Measurements from ENCODE around the gene LHFPL6. TPM values are rescaled to one million over a fixed set of nuclear protein-coding genes. Genes with fewer than 3 reads are reported as not detected.

The LHFPL6 gene
- total RNA-seq, 1 experiment from 2014 or later, result 25.7 TPM

GRCh38 chr13:39618561-39618960 is 15.6 kb upstream of the LHFPL6 start:
- Histone ChIP-seq H3K4me3 (ENCODE audit: low read depth in 2 of 2, low read length in 2 of 2) (no peak overlapping the region), H3K27ac (ENCODE audit: low read length) (no peak overlapping the region), H3K9me3 (ENCODE audit: control insufficient read depth, insufficient read depth, low read depth, low read length) (no peaks in the 10 kb centered on the region), H3K36me3 (ENCODE audit: control insufficient read depth, insufficient read depth, low read length) (no peaks in the 10 kb centered on the region), H3K27me3 (ENCODE audit: control insufficient read depth, insufficient read depth, low read length) (no peaks in the 10 kb centered on the region), H3K4me1 (ENCODE audit: control insufficient read depth, insufficient read depth, low read length) (no peaks in the 10 kb centered on the region)
- no peak for TF ChIP-seq SIN3A (IDR thresholded peaks at IDR 0.05; ENCODE audit: borderline replicate concordance, insufficient read depth, low read depth, low read length)
- no peak for TF ChIP-seq TCF7L2 (IDR thresholded peaks at IDR 0.05; ENCODE audit: low read depth, low read length)
- TF ChIP-seq CTCF (IDR thresholded peaks at IDR 0.05), result no peak
- no peak for TF ChIP-seq REST (IDR thresholded peaks at IDR 0.05; ENCODE audit: insufficient read depth in 1 of 2, low read depth in 2 of 2, low read length in 1 of 2)
- TF ChIP-seq POLR2AphosphoS5 (IDR thresholded peaks at IDR 0.05; ENCODE audit: low read depth, low read length), result no peak
- in situ Hi-C loops (cut with HindIII; ENCODE audit: low pct_unique_long_range_greater_than_20kb, low sequenced_read_pairs), result no loop called here
- CTCF ChIA-PET, result interaction anchor here (0.7 kb wide), 1 partner anchor 130 kb away, joined by 7 read pairs; no protein-coding TSS in a partner anchor
- no TSS peak for BruUV-seq (replicated peaks)
- ATAC-seq (no peak), DNase-seq (ENCODE audit: low read depth, low spot score) (no peak)
- POLR2A ChIA-PET, result no interaction called here
- intact Hi-C loops (cut with micrococcal nuclease; ENCODE audit: unreplicated experiment), result no loop called here

- in situ Hi-C loops (cut with HindIII; ENCODE audit: low pct_unique_long_range_greater_than_20kb, low sequenced_read_pairs) (no loop called here), intact Hi-C loops (cut with micrococcal nuclease; ENCODE audit: unreplicated experiment) (loop anchor here (1.0 kb wide), 1 partner anchor 471 kb away; no protein-coding TSS in a partner anchor)
- CTCF ChIA-PET, result interaction anchor here (0.6 to 1.3 kb wide), 6 partner anchors 59 to 570 kb away, joined by 3 to 6 read pairs (median 3); no protein-coding TSS in a partner anchor
- ATAC-seq (peak; percentile 78; the same call in 1 of the 2 replicates), DNase-seq (ENCODE audit: low read depth, low spot score) (no peak)
- no peak overlapping the region for H3K27ac ChIP-seq (ENCODE audit: low read length)
- H3K27me3 ChIP-seq (ENCODE audit: control insufficient read depth, insufficient read depth, low read length), result no peaks in the 10 kb centered on the region
- BruUV-seq (replicated peaks), result no TSS peak
- H3K9me3 ChIP-seq (ENCODE audit: control insufficient read depth, insufficient read depth, low read depth, low read length), result no peaks in the 10 kb centered on the region
- no peaks in the 10 kb centered on the region for H3K4me1 ChIP-seq (ENCODE audit: control insufficient read depth, insufficient read depth, low read length)
- POLR2A ChIA-PET, result no interaction called here
- no peak overlapping the region for H3K4me3 ChIP-seq (ENCODE audit: low read depth in 2 of 2, low read length in 2 of 2)
- no peaks in the 10 kb centered on the region for H3K36me3 ChIP-seq (ENCODE audit: control insufficient read depth, insufficient read depth, low read length)
- no peak for TF ChIP-seq SIN3A (IDR thresholded peaks at IDR 0.05; ENCODE audit: borderline replicate concordance, insufficient read depth, low read depth, low read length)
- TF ChIP-seq CTCF (IDR thresholded peaks at IDR 0.05), result peak; percentile 86
Measured at GRCh38 chr13:39616087-39616694, 13.2 kb upstream of the LHFPL6 start.

Measured in Panc1 (cell line).